Measurements from ENCODE around the gene POLR3A.

The POLR3A gene

DNA sequence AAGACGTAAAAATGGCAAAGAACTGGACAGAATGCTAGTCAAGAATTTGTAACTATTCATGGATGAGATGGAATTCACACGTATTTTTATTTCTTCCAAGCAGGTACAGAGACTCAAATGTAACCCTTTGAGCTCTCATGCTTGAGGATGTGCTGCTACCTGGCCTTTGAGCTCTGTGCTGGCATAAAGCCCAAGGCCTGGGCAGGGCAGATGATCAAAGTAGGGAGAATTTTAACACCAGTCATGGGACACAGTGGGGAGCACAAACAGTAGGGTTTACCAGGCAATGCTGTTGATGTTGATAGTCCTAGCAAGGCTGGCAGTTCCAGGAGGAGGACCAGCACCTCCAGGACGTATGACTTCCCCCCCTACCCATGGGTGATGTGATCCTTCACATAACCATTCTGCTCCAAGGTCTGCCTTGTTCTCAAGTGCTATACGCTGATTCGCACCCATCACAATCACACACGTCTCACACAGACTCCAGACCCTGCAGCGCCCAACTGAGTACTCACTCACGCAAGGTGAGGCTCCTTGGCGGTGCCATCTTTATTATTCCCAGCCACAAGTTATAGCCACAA is 54.1 kb downstream of the POLR3A start:
- no peak for FAIRE-seq

DNA sequence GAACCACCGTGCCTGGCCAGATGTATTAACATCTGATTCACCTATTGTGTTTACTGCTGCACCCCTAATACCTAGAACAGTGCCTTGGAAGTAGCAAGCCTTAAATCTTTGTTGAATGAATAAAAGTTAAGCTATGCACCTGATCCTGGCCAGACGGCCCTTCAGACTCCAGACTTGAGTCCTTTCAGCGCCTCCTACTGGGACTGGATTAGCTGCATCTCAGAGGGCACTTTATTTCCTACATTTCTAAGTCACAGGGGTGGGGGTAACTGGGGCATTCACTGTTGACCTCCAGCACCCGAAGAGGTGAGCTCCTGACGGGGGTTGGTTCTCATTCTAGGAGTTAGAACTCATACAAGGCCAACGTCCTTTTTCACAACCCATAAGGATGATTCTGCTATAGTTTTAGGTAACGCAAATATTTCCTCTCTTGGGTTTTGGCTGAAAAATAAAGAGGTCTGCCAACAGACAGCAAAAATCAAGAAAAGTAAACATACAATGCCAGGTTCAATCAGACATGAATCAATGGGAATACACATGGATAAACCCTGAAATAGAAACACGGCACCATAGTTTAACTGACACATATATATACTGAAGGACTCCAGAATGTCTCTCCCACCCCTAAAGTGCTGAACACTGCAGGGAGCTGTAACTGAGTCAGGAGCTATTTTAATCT is 54.8 kb downstream of the POLR3A start:
- FAIRE-seq, result peak; percentile 57

GRCh38 chr10:77973276-77973675 is 56.0 kb downstream of the POLR3A start:
- FAIRE-seq, result no peak

GRCh38 chr10:77972148-77972547 is 57.2 kb downstream of the POLR3A start:
- no peak for FAIRE-seq

DNA sequence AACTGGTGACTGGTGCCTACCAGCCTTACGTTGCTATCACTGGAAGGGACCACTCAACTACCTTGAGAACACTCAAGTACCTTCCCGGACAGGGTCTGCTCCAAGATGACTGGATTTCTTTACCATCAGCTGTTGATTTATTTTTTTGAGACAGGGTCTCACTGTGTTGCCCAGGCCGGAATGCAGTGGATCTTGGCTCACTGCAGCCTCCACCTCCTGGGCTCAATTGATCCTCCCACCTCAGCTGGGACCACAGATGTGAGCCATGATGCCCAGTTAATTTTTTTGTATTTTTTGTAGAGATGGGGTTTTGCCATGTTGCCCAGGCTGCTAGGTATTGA is 57.5 kb downstream of the POLR3A start:
- FAIRE-seq, result no peak

DNA sequence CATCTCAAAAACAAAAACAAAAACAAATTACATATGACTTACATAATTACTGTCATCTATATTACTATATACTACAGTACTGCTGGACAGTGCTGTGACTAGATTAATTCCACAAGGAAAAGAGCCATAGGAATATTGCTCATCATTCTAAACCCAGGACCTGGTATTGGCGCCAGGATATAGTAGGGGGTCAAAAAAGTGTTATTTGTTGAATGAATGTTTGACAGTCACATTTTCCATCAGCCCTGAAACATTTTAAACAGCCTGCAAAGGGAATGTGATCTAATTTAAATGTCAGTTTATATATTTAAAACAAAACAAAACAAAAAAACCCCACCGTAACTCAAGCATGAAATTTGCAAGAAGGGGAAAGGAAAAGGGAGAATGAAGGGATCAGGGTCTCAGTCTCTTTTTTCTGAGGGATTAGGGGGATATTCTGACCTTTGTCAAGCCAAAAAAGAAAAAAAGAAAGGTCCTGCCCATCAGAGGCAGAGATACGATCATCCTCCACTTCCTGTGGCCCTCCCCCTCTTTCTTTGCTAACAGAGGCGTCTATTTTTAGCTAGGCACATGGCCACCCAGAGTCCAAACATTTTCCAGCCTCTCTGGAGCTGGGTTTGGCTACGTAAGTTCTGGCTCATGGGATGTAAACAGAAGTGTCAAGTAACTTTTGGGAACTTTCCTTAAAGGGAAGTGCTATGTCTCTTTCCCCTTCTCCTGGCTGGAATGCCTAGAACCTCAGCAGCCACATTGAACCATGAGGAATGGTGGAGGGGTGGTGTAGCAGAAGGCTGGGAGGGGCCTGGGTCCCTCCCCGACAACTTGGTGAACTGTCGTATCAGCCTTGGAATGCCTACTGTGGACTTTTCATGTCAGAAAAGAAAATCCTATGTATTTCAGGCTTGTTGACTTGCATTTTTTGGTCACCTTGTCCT is 58.2 kb downstream of the POLR3A start:
- FAIRE-seq, result no peak

GRCh38 chr10:77969114-77969513 is 60.2 kb downstream of the POLR3A start:
- no peak for FAIRE-seq

- FAIRE-seq, result no peak
These were observed 61.7 kb downstream of the POLR3A start for GRCh38 chr10:77967611-77968022.

DNA sequence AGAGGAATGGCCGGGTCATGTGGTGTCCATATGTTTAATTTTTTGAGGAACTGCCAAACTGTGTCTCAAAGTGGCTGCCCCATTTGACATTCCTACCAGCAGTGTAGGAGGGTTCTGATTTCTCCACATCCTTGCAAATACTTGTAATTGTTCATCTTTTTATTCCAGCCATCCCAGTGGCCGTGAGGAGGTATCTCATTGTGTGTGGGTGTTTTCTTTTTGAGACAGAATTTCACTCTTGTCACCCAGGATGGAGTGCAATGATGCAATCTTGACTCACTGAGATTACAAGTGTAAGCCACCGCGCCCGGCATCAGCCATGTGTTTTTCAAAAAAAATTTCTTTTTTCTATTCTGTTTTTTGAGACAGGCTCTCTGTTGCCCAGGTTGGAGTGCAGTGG is 64.0 kb downstream of the POLR3A start:
- no peak for FAIRE-seq

GRCh38 chr10:77964811-77965210 is 64.5 kb downstream of the POLR3A start:
- no peak for FAIRE-seq

DNA sequence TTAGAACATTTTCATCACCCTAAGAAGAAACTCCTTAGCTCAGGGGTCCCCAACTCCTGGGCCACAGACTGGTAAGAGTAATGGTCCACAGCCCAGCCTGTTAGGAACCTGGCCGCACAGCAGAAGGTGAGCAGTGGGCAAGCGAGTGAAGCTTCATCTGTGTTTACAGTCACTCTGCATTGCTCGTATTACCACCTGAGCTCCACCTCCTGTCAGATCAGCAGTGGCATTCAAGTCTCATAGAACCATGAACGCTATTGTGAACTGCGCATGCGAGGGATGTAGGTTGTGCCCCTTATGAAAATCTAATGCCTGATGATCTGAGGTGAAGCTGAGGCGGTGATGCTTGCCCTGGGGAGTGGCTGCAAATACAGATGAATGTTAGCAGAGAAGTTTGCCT is 65.4 kb downstream of the POLR3A start:
- FAIRE-seq, result no peak

- no peak for FAIRE-seq
These were observed 66.8 kb downstream of the POLR3A start for GRCh38 chr10:77962350-77963146.

DNA sequence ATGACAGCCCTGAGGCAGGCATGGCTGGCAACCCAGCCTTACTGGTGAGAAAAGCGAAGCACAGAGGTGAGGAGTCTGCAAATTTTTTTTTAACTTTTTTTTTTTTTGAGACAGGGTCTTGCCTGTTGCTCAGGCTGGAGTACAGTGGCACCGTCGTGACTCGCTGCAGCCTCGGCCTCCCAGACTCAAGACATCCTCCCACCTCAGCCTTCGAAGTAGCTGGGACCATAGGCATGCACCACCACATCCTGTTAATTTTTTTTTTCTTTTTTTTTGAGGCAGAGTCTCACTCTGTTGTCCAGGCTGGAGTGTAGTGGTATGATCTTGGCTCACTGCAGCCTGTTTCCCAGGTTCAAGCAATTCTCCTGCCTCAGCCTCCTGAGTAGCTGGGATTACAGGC is 67.6 kb downstream of the POLR3A start:
- no peak for FAIRE-seq

DNA sequence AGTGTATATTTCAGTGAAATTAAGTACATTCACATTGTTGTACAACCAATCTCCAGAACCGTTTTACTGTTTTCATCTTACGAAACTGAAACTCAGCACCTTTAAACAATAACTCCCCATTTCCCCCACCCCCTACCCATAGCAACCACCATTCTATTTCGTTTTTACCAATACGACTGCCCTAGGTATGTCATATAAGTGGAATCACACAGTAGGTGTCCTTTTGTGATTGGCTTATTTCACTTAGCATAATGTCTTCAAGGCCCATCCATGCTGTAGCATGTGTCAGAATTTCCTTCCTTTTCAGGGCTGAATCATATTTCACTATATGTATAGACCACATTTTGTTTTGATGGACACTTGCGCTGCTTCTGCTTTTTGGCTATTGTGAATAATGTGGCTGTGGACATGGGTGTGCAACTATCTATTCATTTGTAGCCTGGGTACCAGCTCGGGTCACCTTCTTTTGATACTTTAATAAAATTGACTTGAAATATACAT is 68.4 kb downstream of the POLR3A start:
- no peak for FAIRE-seq

GRCh38 chr10:77959887-77960455 is 69.3 kb downstream of the POLR3A start:
- no peak for FAIRE-seq

GRCh38 chr10:77959384-77959783 is 69.9 kb downstream of the POLR3A start:
- FAIRE-seq, result no peak

GRCh38 chr10:77955136-77955535 is 74.2 kb downstream of the POLR3A start:
- no peak for FAIRE-seq

GRCh38 chr10:77949167-77949566 is 80.1 kb downstream of the POLR3A start:
- peak; percentile 92 for FAIRE-seq

- FAIRE-seq, result peak; percentile 56
These were observed 83.2 kb downstream of the POLR3A start for GRCh38 chr10:77946084-77946483.

DNA sequence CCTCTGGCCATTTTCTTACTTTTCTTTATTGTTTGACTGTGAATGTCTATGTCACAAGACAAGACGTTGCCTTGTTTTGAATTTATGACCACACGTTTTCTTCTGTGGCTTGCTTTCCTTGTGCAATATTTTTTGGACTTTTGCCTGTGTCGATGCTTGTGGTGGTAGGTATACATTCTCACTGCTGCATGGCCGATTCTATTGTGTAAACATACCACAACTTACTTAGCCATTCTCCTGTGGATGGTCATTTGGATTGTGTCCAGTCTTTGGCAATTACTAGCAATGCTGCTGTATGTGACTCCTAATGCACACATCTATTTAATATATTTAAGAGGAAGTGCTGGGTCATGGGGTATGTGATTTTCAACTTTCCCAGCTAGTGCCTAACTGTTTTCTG is 84.8 kb downstream of the POLR3A start:
- no peak for FAIRE-seq

- FAIRE-seq, result peak; percentile 88
These were observed 86.0 kb downstream of the POLR3A start for GRCh38 chr10:77943121-77943901.

GRCh38 chr10:77941790-77942189 is 87.5 kb downstream of the POLR3A start:
- FAIRE-seq, result no peak
